Right lobe of liver (tissue), 6 donors: ENCODE data around the gene TAF12. TPM values are rescaled to one million over a fixed set of nuclear protein-coding genes. Genes with fewer than 3 reads are reported as not detected.
"Not testable (repeated sequence)": the region's sequence is repeated elsewhere in the genome, so short reads cannot be mapped to it uniquely, and the experiment has no call there.

Experiments used
- ATAC-seq, 4 donors: fragments of 200-7000 bp; cut with Tn5 transposase; one replicate each; pipeline ENCODE4 v1.9.1; 2020; ENCODE audit warnings: mild to moderate bottlenecking in 4 of 4, moderate library complexity in 4 of 4
- DNase-seq, 3 donors: peaks; one replicate each; pipeline ENCODE4 v3.0.0-alpha.2; 2020
- H3K27ac ChIP-seq, 3 donors: fragments of 200-600 bp; one replicate each; pipeline ENCODE4 v1.8.0; 2022
- H3K27me3 ChIP-seq, 2 donors: fragments of 200-600 bp; one replicate each; pipeline ENCODE4 v1.8.0; 2022
- H3K36me3 ChIP-seq, 4 donors: fragments of 200-600 bp; sonication (generic) in 1 of 4; one replicate each; pipeline versions ENCODE4 v1.5.1 to v1.8.0; 2017 to 2022; ENCODE audit warnings: control low read depth in 1 of 4
- H3K4me1 ChIP-seq, 4 donors: fragments of 200-600 bp; sonication (generic) in 1 of 4; one replicate each; pipeline versions ENCODE4 v1.5.1 to v1.8.0; 2017 to 2022; ENCODE audit warnings: control low read depth in 1 of 4
- H3K4me3 ChIP-seq, 3 donors: fragments of 200-600 bp; one replicate each; pipeline ENCODE4 v1.8.0; 2022
- H3K9me3 ChIP-seq, 4 donors: fragments of 200-600 bp; sonication (generic) in 1 of 4; one replicate each; pipeline versions ENCODE4 v1.5.1 to v1.8.0; 2017 to 2022; ENCODE audit warnings: control low read depth in 1 of 4
- POLR2A ChIP-seq: fragments of 450-650 bp; IDR thresholded peaks from one replicate; pipeline ENCODE4 v1.6.1; 2017; ENCODE audit warnings: antibody characterized with exemption, mild to moderate bottlenecking
- WGBS: methylation state at CpG from one replicate; pipeline ENCODE4 v1.1.6; 2018; ENCODE audit warnings: low coverage, low lambda C conversion rate; ENCODE audit not compliant: insufficient coverage; ENCODE audit errors: missing lambda C conversion rate; 5-methylcytosine and 5-hydroxymethylcytosine counted together
- intact Hi-C, 2 donors: fragments of 100-400 bp; cut with DNase I; formaldehyde crosslinking; loops; one replicate each; pipeline versions ENCODE4 v1.11.2 to v1.14.1; 2022
- long read RNA-seq: library from polyadenylated mRNA; unstranded; transcript quantifications from one replicate; pipeline ENCODE4 v2.0.0, GENCODE V29; 2019
- total RNA-seq, 6 experiments: library from RNA; depleted of rRNA in 2 of 6; stranded (reverse); fragments of >200 nt in 2 of 6; fragmentation: NEBNext Ultra II Directional in 3 of 6; extraction: Animal tissue kit (Norgen Biotek cat#: 25700) in 3 of 6; gene quantifications; one replicate each; pipeline versions ENCODE4 v1.1.0 to v1.2.4, GENCODE V29; 2016 to 2023
- TF ChIP-seq, protein P1 (sequence below), 4 donors: fragments of 200-600 bp in 3 of 4; fragments of 450-650 bp in 1 of 4; IDR thresholded peaks; one replicate each; pipeline versions ENCODE4 v1.5.1 to v1.8.0; 2016 to 2022; ENCODE audit warnings: antibody characterized with exemption in 4 of 4, mild to moderate bottlenecking in 2 of 4
- donor health status: DM: no; HTN: yes; CAD: no.
- donor health status: DM: no; HTN: no; CAD: no.
- donor health status: DM: no; HTN: no; CAD: no.
- donor health status: DM: no; HTN: yes; CAD: no.
- donor health status: DM: no; HTN: yes; CAD: no.

TAF12 gene, protein sequence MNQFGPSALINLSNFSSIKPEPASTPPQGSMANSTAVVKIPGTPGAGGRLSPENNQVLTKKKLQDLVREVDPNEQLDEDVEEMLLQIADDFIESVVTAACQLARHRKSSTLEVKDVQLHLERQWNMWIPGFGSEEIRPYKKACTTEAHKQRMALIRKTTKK
- total RNA-seq, result 10 to 100 TPM in 4 of 6 experiments, 1 to 10 TPM in 2; 7.8 to 12.0 (median 10.3) TPM
- long read RNA-seq, transcript TAF12-202 (6 exons, 1,334 nt), result major isoform, 5 of 5 reads
- long read RNA-seq, partial matches to known transcripts, result 0 of 5 reads
- long read RNA-seq, other reads (novel, unspliced or antisense), result 0 of 5 reads

DNA sequence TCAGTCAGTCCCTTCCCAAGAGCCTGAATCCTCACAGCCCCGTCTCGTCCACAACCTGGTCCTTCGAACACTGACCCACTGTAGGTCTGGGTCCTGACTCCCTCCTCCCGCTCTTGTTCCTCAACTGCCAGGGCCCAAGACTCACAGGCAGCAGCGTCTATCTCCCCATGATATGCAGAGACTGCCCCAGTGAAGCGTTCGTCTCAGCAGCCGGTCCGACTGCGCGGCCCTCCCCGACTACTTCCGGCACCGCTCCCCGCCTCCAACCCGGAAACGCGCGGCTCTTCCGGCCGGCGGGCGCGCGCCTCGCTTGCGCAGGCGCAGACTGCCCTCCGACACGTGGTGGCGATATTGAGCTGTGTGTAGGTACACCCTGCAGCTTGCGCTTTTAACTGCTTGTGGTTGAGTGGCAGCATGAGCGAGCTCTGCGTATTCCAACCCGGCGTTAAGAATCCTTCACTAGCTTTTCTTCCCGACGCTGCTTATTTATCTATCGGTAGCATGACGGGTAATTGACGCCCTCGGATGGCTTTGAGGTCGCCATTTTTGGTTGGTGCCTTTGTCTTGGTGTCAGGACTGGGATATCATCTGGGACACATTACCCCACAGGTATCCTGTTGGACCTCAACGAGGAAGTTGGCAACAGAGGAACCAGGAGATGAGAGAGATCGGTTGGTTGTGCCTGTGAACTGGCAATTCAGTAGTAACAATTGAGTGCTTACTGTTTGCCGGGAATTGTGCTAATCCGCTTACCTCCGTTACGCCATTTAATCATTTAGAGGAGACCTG is at the start of gene TAF12:
Gene TAF12, minus strand, starts transcription at position 221 of the 789 bp plus-strand sequence. CDS start 20,986 bp downstream, outside the sequence.
- peak within 1 kb of the TSS; percentile 78 to 84 (median 83) for H3K4me3 ChIP-seq
- no peaks in the 10 kb centered on the region for H3K36me3 ChIP-seq
- H3K27ac ChIP-seq, result peak within 1 kb of the TSS; percentile 45 to 82 (median 71)
- 0% methylated on average over 27 of the region's 49 CpGs for WGBS
- TF ChIP-seq, protein P1, sequence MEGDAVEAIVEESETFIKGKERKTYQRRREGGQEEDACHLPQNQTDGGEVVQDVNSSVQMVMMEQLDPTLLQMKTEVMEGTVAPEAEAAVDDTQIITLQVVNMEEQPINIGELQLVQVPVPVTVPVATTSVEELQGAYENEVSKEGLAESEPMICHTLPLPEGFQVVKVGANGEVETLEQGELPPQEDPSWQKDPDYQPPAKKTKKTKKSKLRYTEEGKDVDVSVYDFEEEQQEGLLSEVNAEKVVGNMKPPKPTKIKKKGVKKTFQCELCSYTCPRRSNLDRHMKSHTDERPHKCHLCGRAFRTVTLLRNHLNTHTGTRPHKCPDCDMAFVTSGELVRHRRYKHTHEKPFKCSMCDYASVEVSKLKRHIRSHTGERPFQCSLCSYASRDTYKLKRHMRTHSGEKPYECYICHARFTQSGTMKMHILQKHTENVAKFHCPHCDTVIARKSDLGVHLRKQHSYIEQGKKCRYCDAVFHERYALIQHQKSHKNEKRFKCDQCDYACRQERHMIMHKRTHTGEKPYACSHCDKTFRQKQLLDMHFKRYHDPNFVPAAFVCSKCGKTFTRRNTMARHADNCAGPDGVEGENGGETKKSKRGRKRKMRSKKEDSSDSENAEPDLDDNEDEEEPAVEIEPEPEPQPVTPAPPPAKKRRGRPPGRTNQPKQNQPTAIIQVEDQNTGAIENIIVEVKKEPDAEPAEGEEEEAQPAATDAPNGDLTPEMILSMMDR (IDR thresholded peaks at IDR 0.05), result peak; percentile 19 to 55 (median 30)
- peak; percentile 98 for TF ChIP-seq POLR2A
- peak; percentile 93 to 95 (median 94) for DNase-seq
- intact Hi-C loops, result no loop called here
- H3K27me3 ChIP-seq, result no peaks in the 10 kb centered on the region
- peaks cover 0 to 33% (median 6%) of the 10 kb centered on the region in 4 donors for H3K4me1 ChIP-seq
- peak; percentile 88 to 96 (median 92) for ATAC-seq
- H3K9me3 ChIP-seq, result no peaks in the 10 kb centered on the region

- 100% methylated on average over 1 of the region's 1 CpG for WGBS
- intact Hi-C loops, DNase-seq, H3K27me3 ChIP-seq, H3K27ac ChIP-seq, H3K9me3 ChIP-seq, H3K4me1 ChIP-seq, H3K4me3 ChIP-seq, ATAC-seq: not testable (repeated sequence)
- H3K36me3 ChIP-seq, result peaks cover 0 to 26% (median 7%) of the 10 kb centered on the region in 4 donors
Observed at GRCh38 chr1:28691627-28692026, 48.8 kb upstream of the TAF12 start.

DNA sequence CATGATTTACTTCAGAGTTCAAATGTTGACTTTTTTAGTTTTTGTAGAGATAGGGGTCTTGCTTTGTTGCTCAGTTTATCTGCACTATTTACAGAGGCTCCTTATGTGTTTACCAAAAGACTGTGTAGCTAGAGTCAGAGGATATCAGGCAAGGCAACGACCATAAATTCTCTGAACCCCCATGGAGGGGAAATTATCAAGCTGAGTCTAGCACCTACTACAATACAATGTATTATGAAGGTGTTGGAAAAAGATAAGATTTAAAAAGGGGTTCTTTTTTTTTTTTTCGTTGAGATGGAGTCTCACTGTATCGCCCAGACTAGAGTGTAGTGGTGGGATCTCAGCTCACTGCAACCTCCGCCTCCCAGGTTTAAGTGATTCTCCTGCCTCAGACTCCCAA is 42.1 kb upstream of the TAF12 start:
- Histone ChIP-seq H3K27ac (no peak overlapping the region), H3K27me3 (no peaks in the 10 kb centered on the region), H3K9me3 (no peaks in the 10 kb centered on the region), H3K4me1 (no peaks in the 10 kb centered on the region), H3K36me3 (peaks cover 0 to 18% (median 0%) of the 10 kb centered on the region in 4 donors), H3K4me3 (no peak overlapping the region)
- TF ChIP-seq POLR2A, result no peak
- ATAC-seq (no peak), DNase-seq (no peak)
- intact Hi-C loops, result no loop called here
- 84% methylated on average over 4 of the region's 4 CpGs for WGBS

GRCh38 chr1:28682840-28683239 is 40.0 kb upstream of the TAF12 start:
- H3K27ac ChIP-seq, result no peak overlapping the region
- WGBS, result 85% methylated on average over 6 of the region's 6 CpGs
- H3K4me1 ChIP-seq, result no peaks in the 10 kb centered on the region
- peaks cover 0 to 18% (median 0%) of the 10 kb centered on the region in 4 donors for H3K36me3 ChIP-seq
- no peaks in the 10 kb centered on the region for H3K9me3 ChIP-seq
- DNase-seq (no peak), ATAC-seq (no peak)
- H3K4me3 ChIP-seq, result no peak overlapping the region
- H3K27me3 ChIP-seq, result no peaks in the 10 kb centered on the region
- intact Hi-C loops, result no loop called here
- TF ChIP-seq, protein P1 (IDR thresholded peaks at IDR 0.05), result no peak
- TF ChIP-seq POLR2A, result no peak

DNA sequence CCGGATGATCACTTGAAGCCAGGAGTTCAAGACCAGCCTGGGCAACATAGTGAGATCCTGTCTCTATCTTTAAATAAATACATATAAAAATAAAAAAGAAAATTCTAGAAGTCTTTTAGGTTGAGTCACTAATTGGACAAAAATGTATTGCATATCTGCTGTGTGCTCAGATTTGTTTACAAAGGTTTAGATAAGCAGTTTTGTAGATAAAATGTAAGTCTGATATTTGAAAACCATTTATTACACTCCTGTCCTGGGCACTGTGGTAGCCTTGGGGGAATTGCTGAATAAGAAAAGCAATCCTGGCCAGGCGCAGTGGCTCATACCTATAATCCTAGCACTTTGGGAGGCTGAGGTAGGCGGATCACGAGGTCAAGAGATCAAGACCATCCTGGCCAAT is 37.3 kb upstream of the TAF12 start:
- WGBS, result 97% methylated on average over 4 of the region's 4 CpGs
- no peaks in the 10 kb centered on the region for H3K9me3 ChIP-seq
- no peak for ATAC-seq
- peaks cover 0 to 15% (median 0%) of the 10 kb centered on the region in 4 donors for H3K36me3 ChIP-seq
- H3K27me3 ChIP-seq, result no peaks in the 10 kb centered on the region
- H3K27ac ChIP-seq, result no peak overlapping the region
- intact Hi-C loops, result no loop called here
- no peak for TF ChIP-seq POLR2A
- TF ChIP-seq, protein P1 (IDR thresholded peaks at IDR 0.05), result no peak
- no peak overlapping the region for H3K4me3 ChIP-seq
- DNase-seq, result no peak
- H3K4me1 ChIP-seq, result no peaks in the 10 kb centered on the region
